GM23338 (cell line): ENCODE measurements around the gene SND1. TPM values are rescaled to one million over a fixed set of nuclear protein-coding genes. Genes with fewer than 3 reads are reported as not detected.

Experiments used
- ATAC-seq: fragments of 200-7000 bp; cut with Tn5 transposase; 3 replicates; pipeline ENCODE4 v1.9.1; 2020
- DNase-seq: peaks from one replicate; pipeline ENCODE4 v3.0.0-alpha.2; 2015; ENCODE audit warnings: low spot score
- H2AFZ ChIP-seq: fragments of 200-600 bp; sonication (generic); 2 replicates; pipeline ENCODE4 v1.8.0; 2016; ENCODE audit warnings: antibody characterized with exemption, mild to moderate bottlenecking, moderate library complexity
- H3F3A ChIP-seq: fragments of 200-600 bp; sonication (generic); replicated peaks from 2 replicates; pipeline ENCODE4 v1.8.0; 2017; ENCODE audit warnings: antibody characterized with exemption, mixed run types, low read depth
- H3K27ac ChIP-seq: fragments of 200-600 bp; sonication (generic); 2 replicates; pipeline ENCODE4 v1.6.1; 2016; ENCODE audit warnings: low read depth
- H3K27me3 ChIP-seq: fragments of 200-600 bp; sonication (generic); 2 replicates; pipeline ENCODE4 v1.8.0; 2016; ENCODE audit warnings: mild to moderate bottlenecking, mixed run types, moderate library complexity; ENCODE audit not compliant: insufficient read depth
- H3K36me3 ChIP-seq: fragments of 200-600 bp; sonication (generic); 2 replicates; pipeline ENCODE4 v1.8.0; 2016; ENCODE audit warnings: mild to moderate bottlenecking; ENCODE audit not compliant: insufficient read depth
- H3K4me1 ChIP-seq: fragments of 200-600 bp; sonication (generic); 2 replicates; pipeline ENCODE4 v1.8.0; 2016; ENCODE audit warnings: mild to moderate bottlenecking, moderate library complexity; ENCODE audit not compliant: insufficient read depth
- H3K4me2 ChIP-seq: fragments of 200-600 bp; sonication (generic); 2 replicates; pipeline ENCODE4 v1.7.1; 2017; ENCODE audit warnings: mixed run types
- H3K4me3 ChIP-seq: fragments of 200-600 bp; sonication (generic); 2 replicates; pipeline ENCODE4 v1.6.1; 2016; ENCODE audit warnings: mixed run types
- H3K79me2 ChIP-seq: fragments of 200-600 bp; sonication (generic); replicated peaks from 2 replicates; pipeline ENCODE4 v1.8.0; 2017; ENCODE audit warnings: mild to moderate bottlenecking; ENCODE audit not compliant: insufficient read depth
- H3K9me2 ChIP-seq: fragments of 200-600 bp; sonication (generic); 2 replicates; pipeline ENCODE4 v1.8.0; 2017; ENCODE audit not compliant: insufficient read depth
- H4K20me1 ChIP-seq: fragments of 200-600 bp; sonication (generic); replicated peaks from 2 replicates; pipeline ENCODE4 v1.8.0; 2017; ENCODE audit warnings: mild to moderate bottlenecking; ENCODE audit not compliant: insufficient read depth
- H3K27ac Mint-ChIP-seq: 2 replicates; pipeline ENCODE4 v1.8.0; 2020; ENCODE audit warnings: inconsistent platforms, mild to moderate bottlenecking, moderate library complexity, mixed read lengths
- H3K27me3 Mint-ChIP-seq: 3 replicates; pipeline ENCODE4 v1.8.0; 2022; ENCODE audit warnings: low read depth, mild to moderate bottlenecking, moderate library complexity, mixed read lengths, inconsistent platforms; ENCODE audit not compliant: insufficient read depth, poor library complexity
- H3K36me3 Mint-ChIP-seq: 3 replicates; pipeline ENCODE4 v1.8.0; 2021; ENCODE audit warnings: low read depth, mild to moderate bottlenecking, inconsistent platforms, moderate library complexity, mixed read lengths
- H3K4me1 Mint-ChIP-seq: 3 replicates; pipeline ENCODE4 v1.8.0; 2020; ENCODE audit warnings: mild to moderate bottlenecking, inconsistent platforms, mixed read lengths
- H3K4me3 Mint-ChIP-seq: 3 replicates; pipeline ENCODE4 v1.8.0; 2021; ENCODE audit warnings: moderate library complexity, mild to moderate bottlenecking, inconsistent platforms, mixed read lengths
- H3K9me3 Mint-ChIP-seq: 3 replicates; pipeline ENCODE4 v1.8.0; 2020; ENCODE audit warnings: moderate library complexity, mild to moderate bottlenecking, inconsistent platforms, mixed read lengths
- EZH2 ChIP-seq: fragments of 200-600 bp; sonication (generic); IDR thresholded peaks from one replicate; pipeline ENCODE4 v1.8.0; 2017; ENCODE audit warnings: antibody characterized with exemption, mild to moderate bottlenecking, low read depth; ENCODE audit not compliant: unreplicated experiment
- JUNB ChIP-seq: IDR thresholded peaks from one replicate; pipeline ENCODE4 v1.6.1; 2016; ENCODE audit warnings: antibody characterized with exemption; ENCODE audit not compliant: unreplicated experiment
- NANOG ChIP-seq: IDR thresholded peaks from 2 replicates; pipeline ENCODE4 v1.6.1; 2016; ENCODE audit warnings: antibody characterized with exemption, borderline replicate concordance
- POLR2AphosphoS5 ChIP-seq: IDR thresholded peaks from 2 replicates; pipeline ENCODE4 v1.6.1; 2016; ENCODE audit warnings: antibody characterized with exemption, low read depth
- ZNF114 ChIP-seq: fragments of 250-450 bp; sonication (Bioruptor Pico); IDR thresholded peaks from 2 replicates; pipeline ENCODE4 v1.5.0; 2020; ENCODE audit warnings: mild to moderate bottlenecking, moderate library complexity
- polyA plus RNA-seq: library from polyadenylated mRNA; unstranded; fragments of >200 nt; fragmentation: Nextera tagmentation; extraction: Ambion mirVana; gene quantifications from 2 replicates; pipeline ENCODE4 v1.2.1, GENCODE V29; 2016
- total RNA-seq: library from RNA; depleted of rRNA; stranded (reverse); fragments of >200 nt; shearing (Covaris generic); gene quantifications from 2 replicates; pipeline ENCODE4 v1.2.3, GENCODE V29; 2014
- TF ChIP-seq, protein P1 (sequence below): fragments of 250-450 bp; sonication (Bioruptor Pico); IDR thresholded peaks from 2 replicates; pipeline ENCODE4 v1.5.0; 2020; ENCODE audit warnings: mild to moderate bottlenecking, moderate library complexity
- TF ChIP-seq, protein P2 (sequence below), 2 experiments: fragments of 200-600 bp in 1 of 2; sonication (generic) in 1 of 2; conservative IDR thresholded peaks; 2 replicates each; pipeline versions ENCODE4 v1.5.1 to v1.6.1; 2016 to 2017; ENCODE audit warnings: antibody characterized with exemption in 2 of 2, low read depth in 2 of 2, mild to moderate bottlenecking in 2 of 2, moderate library complexity in 1 of 2
- TF ChIP-seq, protein P3 (sequence below): IDR thresholded peaks from one replicate; pipeline ENCODE4 v1.6.1; 2018; ENCODE audit warnings: antibody characterized with exemption; ENCODE audit not compliant: unreplicated experiment

The SND1 gene
- total and polyA plus RNA-seq, 2 experiments from 2014 or later: 107 to 254 TPM

DNA sequence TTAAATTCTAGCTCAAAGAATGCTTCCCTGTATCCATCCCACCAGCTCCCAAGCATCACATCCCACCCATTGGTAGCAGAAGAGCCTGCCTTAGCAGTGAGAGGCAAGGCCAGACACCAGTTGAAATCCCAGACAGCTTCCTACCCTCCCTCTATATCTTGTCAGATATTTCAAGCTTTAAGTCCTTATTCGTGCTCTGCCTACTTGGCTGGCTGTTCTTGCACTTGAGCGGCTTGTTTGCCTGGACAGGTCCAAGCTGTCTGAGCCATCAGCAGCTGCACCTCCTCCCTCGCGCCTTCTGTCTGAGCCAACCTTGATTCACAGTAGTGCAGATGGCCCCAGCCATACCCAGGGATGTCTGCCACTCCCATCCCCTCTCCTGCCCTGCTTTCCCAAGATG, 362.8 kb downstream of the SND1 start:
- H3F3A ChIP-seq: no peaks in the 10 kb centered on the region; the same call in 1 of the 2 replicates
- H3K4me3 ChIP-seq: no peak overlapping the region
- peaks cover 61% of the 10 kb centered on the region for H3K4me1 ChIP-seq
- no peak overlapping the region for H3K4me2 ChIP-seq
- H3K27me3 ChIP-seq: no peaks in the 10 kb centered on the region
- Mint-ChIP-seq H3K9me3 (no peaks in the 10 kb centered on the region), H3K27me3 (peaks cover 10% of the 10 kb centered on the region), H3K27ac (no peak overlapping the region), H3K4me3 (no peak overlapping the region), H3K4me1 (peaks cover 74% of the 10 kb centered on the region), H3K36me3 (peaks cover 3% of the 10 kb centered on the region; the same call in 2 of the 3 replicates)
- no peaks in the 10 kb centered on the region for H3K36me3 ChIP-seq
- no peak overlapping the region for H3K27ac ChIP-seq
- peaks cover 36% of the 10 kb centered on the region for H4K20me1 ChIP-seq
- TF ChIP-seq ZNF114 (CRISPR knock-in tag) (no peak), JUNB (no peak)
- TF ChIP-seq, protein P1, sequence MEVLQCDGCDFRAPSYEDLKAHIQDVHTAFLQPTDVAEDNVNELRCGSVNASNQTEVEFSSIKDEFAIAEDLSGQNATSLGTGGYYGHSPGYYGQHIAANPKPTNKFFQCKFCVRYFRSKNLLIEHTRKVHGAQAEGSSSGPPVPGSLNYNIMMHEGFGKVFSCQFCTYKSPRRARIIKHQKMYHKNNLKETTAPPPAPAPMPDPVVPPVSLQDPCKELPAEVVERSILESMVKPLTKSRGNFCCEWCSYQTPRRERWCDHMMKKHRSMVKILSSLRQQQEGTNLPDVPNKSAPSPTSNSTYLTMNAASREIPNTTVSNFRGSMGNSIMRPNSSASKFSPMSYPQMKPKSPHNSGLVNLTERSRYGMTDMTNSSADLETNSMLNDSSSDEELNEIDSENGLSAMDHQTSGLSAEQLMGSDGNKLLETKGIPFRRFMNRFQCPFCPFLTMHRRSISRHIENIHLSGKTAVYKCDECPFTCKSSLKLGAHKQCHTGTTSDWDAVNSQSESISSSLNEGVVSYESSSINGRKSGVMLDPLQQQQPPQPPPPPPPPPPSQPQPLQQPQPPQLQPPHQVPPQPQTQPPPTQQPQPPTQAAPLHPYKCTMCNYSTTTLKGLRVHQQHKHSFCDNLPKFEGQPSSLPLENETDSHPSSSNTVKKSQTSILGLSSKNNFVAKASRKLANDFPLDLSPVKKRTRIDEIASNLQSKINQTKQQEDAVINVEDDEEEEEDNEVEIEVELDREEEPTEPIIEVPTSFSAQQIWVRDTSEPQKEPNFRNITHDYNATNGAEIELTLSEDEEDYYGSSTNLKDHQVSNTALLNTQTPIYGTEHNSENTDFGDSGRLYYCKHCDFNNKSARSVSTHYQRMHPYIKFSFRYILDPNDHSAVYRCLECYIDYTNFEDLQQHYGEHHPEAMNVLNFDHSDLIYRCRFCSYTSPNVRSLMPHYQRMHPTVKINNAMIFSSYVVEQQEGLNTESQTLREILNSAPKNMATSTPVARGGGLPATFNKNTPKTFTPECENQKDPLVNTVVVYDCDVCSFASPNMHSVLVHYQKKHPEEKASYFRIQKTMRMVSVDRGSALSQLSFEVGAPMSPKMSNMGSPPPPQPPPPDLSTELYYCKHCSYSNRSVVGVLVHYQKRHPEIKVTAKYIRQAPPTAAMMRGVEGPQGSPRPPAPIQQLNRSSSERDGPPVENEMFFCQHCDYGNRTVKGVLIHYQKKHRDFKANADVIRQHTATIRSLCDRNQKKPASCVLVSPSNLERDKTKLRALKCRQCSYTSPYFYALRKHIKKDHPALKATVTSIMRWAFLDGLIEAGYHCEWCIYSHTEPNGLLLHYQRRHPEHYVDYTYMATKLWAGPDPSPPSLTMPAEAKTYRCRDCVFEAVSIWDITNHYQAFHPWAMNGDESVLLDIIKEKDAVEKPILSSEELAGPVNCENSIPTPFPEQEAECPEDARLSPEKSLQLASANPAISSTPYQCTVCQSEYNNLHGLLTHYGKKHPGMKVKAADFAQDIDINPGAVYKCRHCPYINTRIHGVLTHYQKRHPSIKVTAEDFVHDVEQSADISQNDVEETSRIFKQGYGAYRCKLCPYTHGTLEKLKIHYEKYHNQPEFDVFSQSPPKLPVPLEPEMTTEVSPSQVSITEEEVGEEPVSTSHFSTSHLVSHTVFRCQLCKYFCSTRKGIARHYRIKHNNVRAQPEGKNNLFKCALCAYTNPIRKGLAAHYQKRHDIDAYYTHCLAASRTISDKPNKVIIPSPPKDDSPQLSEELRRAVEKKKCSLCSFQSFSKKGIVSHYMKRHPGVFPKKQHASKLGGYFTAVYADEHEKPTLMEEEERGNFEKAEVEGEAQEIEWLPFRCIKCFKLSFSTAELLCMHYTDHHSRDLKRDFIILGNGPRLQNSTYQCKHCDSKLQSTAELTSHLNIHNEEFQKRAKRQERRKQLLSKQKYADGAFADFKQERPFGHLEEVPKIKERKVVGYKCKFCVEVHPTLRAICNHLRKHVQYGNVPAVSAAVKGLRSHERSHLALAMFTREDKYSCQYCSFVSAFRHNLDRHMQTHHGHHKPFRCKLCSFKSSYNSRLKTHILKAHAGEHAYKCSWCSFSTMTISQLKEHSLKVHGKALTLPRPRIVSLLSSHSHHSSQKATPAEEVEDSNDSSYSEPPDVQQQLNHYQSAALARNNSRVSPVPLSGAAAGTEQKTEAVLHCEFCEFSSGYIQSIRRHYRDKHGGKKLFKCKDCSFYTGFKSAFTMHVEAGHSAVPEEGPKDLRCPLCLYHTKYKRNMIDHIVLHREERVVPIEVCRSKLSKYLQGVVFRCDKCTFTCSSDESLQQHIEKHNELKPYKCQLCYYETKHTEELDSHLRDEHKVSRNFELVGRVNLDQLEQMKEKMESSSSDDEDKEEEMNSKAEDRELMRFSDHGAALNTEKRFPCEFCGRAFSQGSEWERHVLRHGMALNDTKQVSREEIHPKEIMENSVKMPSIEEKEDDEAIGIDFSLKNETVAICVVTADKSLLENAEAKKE (CRISPR knock-in tag): no peak
- H2AFZ ChIP-seq: no peak overlapping the region
- no peaks in the 10 kb centered on the region for H3K9me2 ChIP-seq
- DNase-seq (no peak), ATAC-seq (no peak)
- peaks cover 16% of the 10 kb centered on the region for H3K79me2 ChIP-seq

DNA sequence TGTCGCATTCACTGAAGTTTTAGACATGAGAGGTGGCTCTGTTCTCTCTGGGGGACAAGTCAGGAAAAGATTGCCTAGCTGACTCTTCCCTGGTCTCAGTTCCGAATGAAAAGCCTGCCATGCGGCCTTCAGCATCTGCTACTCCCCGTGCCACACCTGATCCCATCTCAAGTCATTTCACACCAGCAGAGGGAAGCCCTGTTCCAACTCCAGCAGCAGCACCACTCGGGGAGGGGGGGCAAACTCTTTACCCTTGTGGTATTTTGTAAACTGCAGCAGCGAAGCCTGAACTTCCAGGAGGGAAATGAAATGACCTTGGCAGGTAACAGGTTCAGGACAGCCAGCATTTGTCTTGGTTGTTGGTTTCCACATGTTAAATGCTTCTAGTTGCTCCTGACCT, 365.5 kb downstream of the SND1 start:
- Mint-ChIP-seq H3K36me3 (peaks cover 6% of the 10 kb centered on the region), H3K27ac (no peak overlapping the region), H3K4me1 (peaks cover 73% of the 10 kb centered on the region), H3K27me3 (peaks cover 10% of the 10 kb centered on the region), H3K9me3 (no peaks in the 10 kb centered on the region), H3K4me3 (no peak overlapping the region)
- ATAC-seq (peak; percentile 8; the same call in 1 of the 3 replicates), DNase-seq (peak; percentile 39)
- peaks cover 53% of the 10 kb centered on the region for H3K4me1 ChIP-seq
- H4K20me1 ChIP-seq: peaks cover 25% of the 10 kb centered on the region
- H3K27ac ChIP-seq: peak overlapping the region; percentile 26; the same call in 1 of the 2 replicates
- H3K27me3 ChIP-seq: no peaks in the 10 kb centered on the region
- H2AFZ ChIP-seq: no peak overlapping the region
- no peaks in the 10 kb centered on the region for H3K36me3 ChIP-seq
- no peaks in the 10 kb centered on the region for H3K9me2 ChIP-seq
- H3K4me2 ChIP-seq: no peak overlapping the region
- peaks cover 20% of the 10 kb centered on the region; the same call in 1 of the 2 replicates for H3K79me2 ChIP-seq
- no peaks in the 10 kb centered on the region; the same call in 1 of the 2 replicates for H3F3A ChIP-seq
- H3K4me3 ChIP-seq: no peak overlapping the region
- TF ChIP-seq POLR2AphosphoS5: no peak
- no peak for TF ChIP-seq EZH2
- no peak for TF ChIP-seq NANOG
- TF ChIP-seq, protein P2, sequence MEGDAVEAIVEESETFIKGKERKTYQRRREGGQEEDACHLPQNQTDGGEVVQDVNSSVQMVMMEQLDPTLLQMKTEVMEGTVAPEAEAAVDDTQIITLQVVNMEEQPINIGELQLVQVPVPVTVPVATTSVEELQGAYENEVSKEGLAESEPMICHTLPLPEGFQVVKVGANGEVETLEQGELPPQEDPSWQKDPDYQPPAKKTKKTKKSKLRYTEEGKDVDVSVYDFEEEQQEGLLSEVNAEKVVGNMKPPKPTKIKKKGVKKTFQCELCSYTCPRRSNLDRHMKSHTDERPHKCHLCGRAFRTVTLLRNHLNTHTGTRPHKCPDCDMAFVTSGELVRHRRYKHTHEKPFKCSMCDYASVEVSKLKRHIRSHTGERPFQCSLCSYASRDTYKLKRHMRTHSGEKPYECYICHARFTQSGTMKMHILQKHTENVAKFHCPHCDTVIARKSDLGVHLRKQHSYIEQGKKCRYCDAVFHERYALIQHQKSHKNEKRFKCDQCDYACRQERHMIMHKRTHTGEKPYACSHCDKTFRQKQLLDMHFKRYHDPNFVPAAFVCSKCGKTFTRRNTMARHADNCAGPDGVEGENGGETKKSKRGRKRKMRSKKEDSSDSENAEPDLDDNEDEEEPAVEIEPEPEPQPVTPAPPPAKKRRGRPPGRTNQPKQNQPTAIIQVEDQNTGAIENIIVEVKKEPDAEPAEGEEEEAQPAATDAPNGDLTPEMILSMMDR (conservative IDR thresholded peaks at IDR 0.05; ENCODE audit: low read depth in 2 of 2): peak in 1 of 2 experiments; percentile 33; a peak in 2 of 4 replicates
- TF ChIP-seq, protein P3, sequence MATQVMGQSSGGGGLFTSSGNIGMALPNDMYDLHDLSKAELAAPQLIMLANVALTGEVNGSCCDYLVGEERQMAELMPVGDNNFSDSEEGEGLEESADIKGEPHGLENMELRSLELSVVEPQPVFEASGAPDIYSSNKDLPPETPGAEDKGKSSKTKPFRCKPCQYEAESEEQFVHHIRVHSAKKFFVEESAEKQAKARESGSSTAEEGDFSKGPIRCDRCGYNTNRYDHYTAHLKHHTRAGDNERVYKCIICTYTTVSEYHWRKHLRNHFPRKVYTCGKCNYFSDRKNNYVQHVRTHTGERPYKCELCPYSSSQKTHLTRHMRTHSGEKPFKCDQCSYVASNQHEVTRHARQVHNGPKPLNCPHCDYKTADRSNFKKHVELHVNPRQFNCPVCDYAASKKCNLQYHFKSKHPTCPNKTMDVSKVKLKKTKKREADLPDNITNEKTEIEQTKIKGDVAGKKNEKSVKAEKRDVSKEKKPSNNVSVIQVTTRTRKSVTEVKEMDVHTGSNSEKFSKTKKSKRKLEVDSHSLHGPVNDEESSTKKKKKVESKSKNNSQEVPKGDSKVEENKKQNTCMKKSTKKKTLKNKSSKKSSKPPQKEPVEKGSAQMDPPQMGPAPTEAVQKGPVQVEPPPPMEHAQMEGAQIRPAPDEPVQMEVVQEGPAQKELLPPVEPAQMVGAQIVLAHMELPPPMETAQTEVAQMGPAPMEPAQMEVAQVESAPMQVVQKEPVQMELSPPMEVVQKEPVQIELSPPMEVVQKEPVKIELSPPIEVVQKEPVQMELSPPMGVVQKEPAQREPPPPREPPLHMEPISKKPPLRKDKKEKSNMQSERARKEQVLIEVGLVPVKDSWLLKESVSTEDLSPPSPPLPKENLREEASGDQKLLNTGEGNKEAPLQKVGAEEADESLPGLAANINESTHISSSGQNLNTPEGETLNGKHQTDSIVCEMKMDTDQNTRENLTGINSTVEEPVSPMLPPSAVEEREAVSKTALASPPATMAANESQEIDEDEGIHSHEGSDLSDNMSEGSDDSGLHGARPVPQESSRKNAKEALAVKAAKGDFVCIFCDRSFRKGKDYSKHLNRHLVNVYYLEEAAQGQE: no peak
